ENCODE measurements around the gene C1orf115.

GRCh38 chr1:220692436-220693228, 2.5 kb downstream of the C1orf115 start:
- TF ChIP-seq, protein P1, sequence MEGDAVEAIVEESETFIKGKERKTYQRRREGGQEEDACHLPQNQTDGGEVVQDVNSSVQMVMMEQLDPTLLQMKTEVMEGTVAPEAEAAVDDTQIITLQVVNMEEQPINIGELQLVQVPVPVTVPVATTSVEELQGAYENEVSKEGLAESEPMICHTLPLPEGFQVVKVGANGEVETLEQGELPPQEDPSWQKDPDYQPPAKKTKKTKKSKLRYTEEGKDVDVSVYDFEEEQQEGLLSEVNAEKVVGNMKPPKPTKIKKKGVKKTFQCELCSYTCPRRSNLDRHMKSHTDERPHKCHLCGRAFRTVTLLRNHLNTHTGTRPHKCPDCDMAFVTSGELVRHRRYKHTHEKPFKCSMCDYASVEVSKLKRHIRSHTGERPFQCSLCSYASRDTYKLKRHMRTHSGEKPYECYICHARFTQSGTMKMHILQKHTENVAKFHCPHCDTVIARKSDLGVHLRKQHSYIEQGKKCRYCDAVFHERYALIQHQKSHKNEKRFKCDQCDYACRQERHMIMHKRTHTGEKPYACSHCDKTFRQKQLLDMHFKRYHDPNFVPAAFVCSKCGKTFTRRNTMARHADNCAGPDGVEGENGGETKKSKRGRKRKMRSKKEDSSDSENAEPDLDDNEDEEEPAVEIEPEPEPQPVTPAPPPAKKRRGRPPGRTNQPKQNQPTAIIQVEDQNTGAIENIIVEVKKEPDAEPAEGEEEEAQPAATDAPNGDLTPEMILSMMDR (conservative IDR thresholded peaks at IDR 0.05; ENCODE audit: low read length), result no peak
- no peak for TF ChIP-seq EZH2phosphoT487 (IDR thresholded peaks at IDR 0.05; ENCODE audit: borderline replicate concordance)
